ENCODE results near the gene TTC21A.
A peak's percentile ranks its signal among the peaks of the same experiment; 100 is the strongest.

TTC21A gene

GRCh38 chr3:39180546-39181346, 73.3 kb downstream of the TTC21A start:
- peak; percentile 85 for DNase-seq (ENCODE audit: low spot score)

- DNase-seq (ENCODE audit: low spot score), result no peak
Observed at GRCh38 chr3:39181408-39182335, 74.2 kb downstream of the TTC21A start.

- DNase-seq (ENCODE audit: low spot score), result no peak
Observed at GRCh38 chr3:39183211-39184080, 76.0 kb downstream of the TTC21A start.

- DNase-seq (ENCODE audit: low spot score), result no peak
Observed at GRCh38 chr3:39184081-39184967, 76.8 kb downstream of the TTC21A start.

- no peak for DNase-seq (ENCODE audit: low spot score)
Observed at GRCh38 chr3:39184968-39185285, 77.4 kb downstream of the TTC21A start.

GRCh38 chr3:39185326-39185958, 78.0 kb downstream of the TTC21A start:
- DNase-seq (ENCODE audit: low spot score), result no peak

GRCh38 chr3:39185959-39186691, 78.6 kb downstream of the TTC21A start:
- DNase-seq (ENCODE audit: low spot score), result no peak

GRCh38 chr3:39186692-39187151, 79.2 kb downstream of the TTC21A start:
- DNase-seq (ENCODE audit: low spot score), result no peak

GRCh38 chr3:39187372-39188155, 80.1 kb downstream of the TTC21A start:
- no peak for DNase-seq (ENCODE audit: low spot score)

Data from Ammon's horn (tissue), 1 donor.